Panc1 (cell line): Measurements from ENCODE around the gene AP1G2. TPM values are rescaled to one million over a fixed set of nuclear protein-coding genes. Genes with fewer than 3 reads are reported as not detected.

Experiments used
- ATAC-seq: fragments of 200-7000 bp; cut with Tn5 transposase; 2 replicates; pipeline ENCODE4 v1.9.1; 2020; ENCODE audit warnings: mild to moderate bottlenecking, moderate library complexity
- BruUV-seq: library from RNA; stranded (reverse); fragments of 400-500 nt; replicated peaks from 2 replicates; lab custom pipeline; 2021; lab: Mats Ljungman, UMichigan
- CTCF ChIA-PET: fragments of 300-600 bp; sonication (Branson Sonifier 250); formaldehyde crosslinking; loops from one replicate; lab custom pipeline; 2022; ENCODE audit warnings: antibody characterized with exemption; lab: Charles Lee
- POLR2A ChIA-PET: fragments of 300-600 bp; sonication (Branson Sonifier 250); formaldehyde crosslinking; loops from one replicate; lab custom pipeline; 2022; ENCODE audit warnings: antibody characterized with exemption; lab: Charles Lee
- DNase-seq: peaks from one replicate; pipeline ENCODE4 v3.0.0-alpha.2; 2010; ENCODE audit warnings: low read depth, low spot score
- H3K27ac ChIP-seq: 2 replicates; pipeline ENCODE4 v1.5.1; 2011; ENCODE audit warnings: mild to moderate bottlenecking, low read length, inconsistent platforms
- H3K27me3 ChIP-seq: fragments of 200-500 bp; sonication (Bioruptor generic); 2 replicates; pipeline ENCODE4 v1.6.0; 2014; ENCODE audit warnings: low read length, inconsistent platforms; ENCODE audit not compliant: control insufficient read depth, insufficient read depth
- H3K36me3 ChIP-seq: fragments of 200-500 bp; sonication (Bioruptor generic); 2 replicates; pipeline ENCODE4 v1.5.1; 2014; ENCODE audit warnings: inconsistent platforms, mild to moderate bottlenecking, low read length, moderate library complexity; ENCODE audit not compliant: control insufficient read depth, insufficient read depth
- H3K4me1 ChIP-seq: 2 replicates; pipeline ENCODE4 v1.5.1; 2011; ENCODE audit warnings: inconsistent platforms, mild to moderate bottlenecking, low read length, moderate library complexity; ENCODE audit not compliant: control insufficient read depth, insufficient read depth
- H3K4me3 ChIP-seq, 2 experiments: 2 replicates each; pipeline ENCODE4 v1.5.1; 2011 to 2012; ENCODE audit warnings: low read depth in 2 of 2, low read length in 2 of 2, mild to moderate bottlenecking in 2 of 2, inconsistent platforms in 1 of 2, moderate library complexity in 1 of 2
- H3K9me3 ChIP-seq: fragments of 200-500 bp; sonication (Bioruptor generic); 2 replicates; pipeline ENCODE4 v1.5.1; 2014; ENCODE audit warnings: low read depth, mild to moderate bottlenecking, inconsistent platforms, low read length, moderate library complexity; ENCODE audit not compliant: control insufficient read depth, insufficient read depth
- POLR2AphosphoS5 ChIP-seq: IDR thresholded peaks from 2 replicates; pipeline ENCODE4 v1.6.1; 2012; ENCODE audit warnings: mild to moderate bottlenecking, low read depth, low read length, moderate library complexity
- SIN3A ChIP-seq: IDR thresholded peaks from 2 replicates; pipeline ENCODE4 v1.6.1; 2012; ENCODE audit warnings: low read depth, mild to moderate bottlenecking, low read length, moderate library complexity, borderline replicate concordance; ENCODE audit not compliant: insufficient read depth
- TCF7L2 ChIP-seq: IDR thresholded peaks from 2 replicates; pipeline ENCODE4 v1.6.1; 2011; ENCODE audit warnings: mild to moderate bottlenecking, low read depth, low read length, inconsistent platforms
- in situ Hi-C: cut with HindIII; loops from 2 replicates; pipeline ENCODE4 v1.10.0; 2016; ENCODE audit warnings: low sequenced_read_pairs, low pct_unique_long_range_greater_than_20kb
- intact Hi-C: fragments of 100-400 bp; cut with micrococcal nuclease; formaldehyde crosslinking; loops from one replicate; pipeline ENCODE4 v1.10.0; 2022; ENCODE audit not compliant: unreplicated experiment
- total RNA-seq: library from RNA; stranded (reverse); gene quantifications from one replicate; pipeline ENCODE4 v1.2.1, GENCODE V29; 2021; ENCODE audit not compliant: unreplicated experiment
- TF ChIP-seq, protein P1 (sequence below): fragments of 450-650 bp; IDR thresholded peaks from 2 replicates; pipeline ENCODE4 v1.5.1; 2017; ENCODE audit warnings: mild to moderate bottlenecking
- TF ChIP-seq, protein P2 (sequence below), 2 experiments: IDR thresholded peaks; 2 replicates each; pipeline ENCODE4 v1.6.1; 2011 to 2012; ENCODE audit warnings: low read depth in 2 of 2, control low read depth in 1 of 2, low read length in 1 of 2, mild to moderate bottlenecking in 1 of 2, moderate library complexity in 1 of 2; ENCODE audit not compliant: insufficient read depth in 1 of 2

The AP1G2 gene
- total RNA-seq, 1 experiment from 2014 or later, result 61.6 TPM

DNA sequence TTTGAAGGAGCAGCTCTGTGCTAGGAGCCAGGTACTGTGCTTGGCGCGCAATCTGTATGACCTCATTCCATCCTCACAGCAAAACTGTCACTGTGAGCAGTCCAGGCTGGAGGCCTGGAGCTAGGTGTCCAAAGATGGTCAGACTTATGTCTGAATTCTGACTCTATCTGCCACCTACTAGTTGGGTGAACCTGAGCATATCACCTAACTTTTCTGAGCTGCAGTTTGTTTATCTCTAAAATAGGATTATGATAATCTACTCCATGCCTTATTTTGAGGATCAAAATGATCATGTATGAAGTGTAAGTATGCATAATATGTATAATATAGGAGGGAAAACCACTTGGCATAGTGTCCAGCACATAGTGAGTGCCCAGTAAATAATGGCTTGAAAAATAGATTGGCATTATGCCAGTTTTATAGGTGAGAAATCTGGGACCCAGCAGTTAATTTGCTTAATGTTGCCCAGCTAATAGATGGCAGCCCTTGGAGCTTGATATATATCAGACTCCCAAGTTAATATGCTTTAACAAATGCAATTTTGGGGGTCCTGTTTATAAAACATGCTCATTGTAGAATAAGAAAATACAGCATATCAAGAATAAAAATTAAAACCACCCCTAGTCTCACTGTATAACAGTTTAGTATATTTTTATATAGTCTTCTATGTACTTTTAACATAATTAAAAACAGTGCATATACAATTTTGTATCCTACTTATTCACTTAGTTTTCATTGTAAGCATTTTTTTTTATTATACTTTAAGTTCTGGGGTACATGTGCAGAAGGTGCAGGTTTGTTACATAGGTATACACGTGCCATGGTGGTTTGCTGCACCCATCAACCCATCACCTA, 15.5 kb upstream of the AP1G2 start:
- no peak overlapping the region for H3K4me3 ChIP-seq
- no peaks in the 10 kb centered on the region for H3K4me1 ChIP-seq
- in situ Hi-C loops (no loop called here), intact Hi-C loops (no loop called here)
- no peak for TF ChIP-seq POLR2AphosphoS5
- H3K27ac ChIP-seq, result no peak overlapping the region
- DNase-seq (no peak), ATAC-seq (no peak)
- no peaks in the 10 kb centered on the region for H3K36me3 ChIP-seq
- BruUV-seq, result no TSS peak
- POLR2A ChIA-PET, result no interaction called here
- no peaks in the 10 kb centered on the region for H3K27me3 ChIP-seq
- H3K9me3 ChIP-seq, result no peaks in the 10 kb centered on the region
- CTCF ChIA-PET, result no interaction called here

DNA sequence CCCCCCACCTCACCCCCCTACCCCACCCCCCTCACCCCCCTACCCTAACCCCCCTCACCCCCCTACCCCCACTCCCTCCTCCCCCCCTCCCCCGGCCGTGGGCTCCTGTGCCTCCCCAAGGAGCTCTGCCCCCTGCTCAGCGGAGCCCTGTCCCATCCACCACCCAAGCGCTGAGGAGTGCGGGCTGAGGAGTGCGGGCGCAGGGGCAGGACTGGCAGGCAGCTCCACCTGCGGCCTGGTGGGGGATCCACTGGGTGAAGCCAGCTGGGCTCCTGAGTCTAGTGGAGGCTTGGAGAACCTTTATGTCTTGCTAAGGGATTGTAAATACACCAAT, 13.3 kb upstream of the AP1G2 start:
- Histone ChIP-seq H3K4me1 (no peaks in the 10 kb centered on the region), H3K9me3 (no peaks in the 10 kb centered on the region), H3K4me3 (no peak overlapping the region), H3K36me3 (no peaks in the 10 kb centered on the region), H3K27ac (no peak overlapping the region), H3K27me3 (no peaks in the 10 kb centered on the region)
- intact Hi-C loops (no loop called here), in situ Hi-C loops (no loop called here)
- DNase-seq (no peak), ATAC-seq (no peak)
- TF ChIP-seq TCF7L2, result no peak
- ChIA-PET CTCF (no interaction called here), POLR2A (no interaction called here)
- BruUV-seq, result no TSS peak

DNA sequence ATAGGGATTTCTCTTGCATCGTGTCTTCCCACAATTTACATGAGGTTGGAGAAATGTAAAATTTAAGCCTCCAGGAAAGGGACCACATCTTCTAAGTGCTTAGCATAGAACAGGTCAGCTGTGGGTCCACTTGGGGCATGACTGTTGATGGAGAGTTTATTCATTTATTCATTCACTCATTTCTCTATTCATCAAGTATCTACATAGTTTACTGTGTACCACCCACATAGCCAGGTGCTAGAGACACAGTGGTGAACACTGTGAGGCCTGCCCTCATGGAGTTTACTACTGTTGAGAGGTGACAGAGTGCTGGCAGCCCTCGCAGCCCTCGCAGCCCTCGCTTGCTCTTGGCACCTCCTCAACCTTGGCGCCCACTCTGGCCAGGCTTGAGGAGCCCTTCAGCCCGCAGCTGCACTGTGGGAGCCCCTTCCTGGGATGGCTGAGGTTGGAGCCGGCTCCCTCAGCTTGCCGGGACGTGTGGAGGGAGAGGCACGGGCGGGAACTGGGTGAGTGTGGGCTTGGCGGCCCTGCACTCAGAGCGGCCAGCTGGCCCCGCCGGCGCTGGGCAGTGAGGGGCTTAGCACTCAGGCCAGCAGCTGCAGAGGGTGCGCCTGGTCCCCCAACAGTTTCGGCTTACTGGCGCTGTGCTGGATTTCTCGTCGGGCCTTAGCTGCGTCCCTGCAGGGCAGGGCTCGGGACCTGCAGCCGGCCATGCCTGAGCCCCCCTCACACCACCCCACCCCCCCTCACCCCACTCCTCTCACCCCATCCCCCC, 12.7 kb upstream of the AP1G2 start:
- no peaks in the 10 kb centered on the region for H3K9me3 ChIP-seq
- H3K4me3 ChIP-seq, result no peak overlapping the region
- in situ Hi-C loops (no loop called here), intact Hi-C loops (no loop called here)
- no peaks in the 10 kb centered on the region for H3K4me1 ChIP-seq
- no peaks in the 10 kb centered on the region for H3K27me3 ChIP-seq
- TF ChIP-seq POLR2AphosphoS5, result no peak
- TF ChIP-seq, protein P1, sequence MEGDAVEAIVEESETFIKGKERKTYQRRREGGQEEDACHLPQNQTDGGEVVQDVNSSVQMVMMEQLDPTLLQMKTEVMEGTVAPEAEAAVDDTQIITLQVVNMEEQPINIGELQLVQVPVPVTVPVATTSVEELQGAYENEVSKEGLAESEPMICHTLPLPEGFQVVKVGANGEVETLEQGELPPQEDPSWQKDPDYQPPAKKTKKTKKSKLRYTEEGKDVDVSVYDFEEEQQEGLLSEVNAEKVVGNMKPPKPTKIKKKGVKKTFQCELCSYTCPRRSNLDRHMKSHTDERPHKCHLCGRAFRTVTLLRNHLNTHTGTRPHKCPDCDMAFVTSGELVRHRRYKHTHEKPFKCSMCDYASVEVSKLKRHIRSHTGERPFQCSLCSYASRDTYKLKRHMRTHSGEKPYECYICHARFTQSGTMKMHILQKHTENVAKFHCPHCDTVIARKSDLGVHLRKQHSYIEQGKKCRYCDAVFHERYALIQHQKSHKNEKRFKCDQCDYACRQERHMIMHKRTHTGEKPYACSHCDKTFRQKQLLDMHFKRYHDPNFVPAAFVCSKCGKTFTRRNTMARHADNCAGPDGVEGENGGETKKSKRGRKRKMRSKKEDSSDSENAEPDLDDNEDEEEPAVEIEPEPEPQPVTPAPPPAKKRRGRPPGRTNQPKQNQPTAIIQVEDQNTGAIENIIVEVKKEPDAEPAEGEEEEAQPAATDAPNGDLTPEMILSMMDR, result no peak
- TF ChIP-seq, protein P2, sequence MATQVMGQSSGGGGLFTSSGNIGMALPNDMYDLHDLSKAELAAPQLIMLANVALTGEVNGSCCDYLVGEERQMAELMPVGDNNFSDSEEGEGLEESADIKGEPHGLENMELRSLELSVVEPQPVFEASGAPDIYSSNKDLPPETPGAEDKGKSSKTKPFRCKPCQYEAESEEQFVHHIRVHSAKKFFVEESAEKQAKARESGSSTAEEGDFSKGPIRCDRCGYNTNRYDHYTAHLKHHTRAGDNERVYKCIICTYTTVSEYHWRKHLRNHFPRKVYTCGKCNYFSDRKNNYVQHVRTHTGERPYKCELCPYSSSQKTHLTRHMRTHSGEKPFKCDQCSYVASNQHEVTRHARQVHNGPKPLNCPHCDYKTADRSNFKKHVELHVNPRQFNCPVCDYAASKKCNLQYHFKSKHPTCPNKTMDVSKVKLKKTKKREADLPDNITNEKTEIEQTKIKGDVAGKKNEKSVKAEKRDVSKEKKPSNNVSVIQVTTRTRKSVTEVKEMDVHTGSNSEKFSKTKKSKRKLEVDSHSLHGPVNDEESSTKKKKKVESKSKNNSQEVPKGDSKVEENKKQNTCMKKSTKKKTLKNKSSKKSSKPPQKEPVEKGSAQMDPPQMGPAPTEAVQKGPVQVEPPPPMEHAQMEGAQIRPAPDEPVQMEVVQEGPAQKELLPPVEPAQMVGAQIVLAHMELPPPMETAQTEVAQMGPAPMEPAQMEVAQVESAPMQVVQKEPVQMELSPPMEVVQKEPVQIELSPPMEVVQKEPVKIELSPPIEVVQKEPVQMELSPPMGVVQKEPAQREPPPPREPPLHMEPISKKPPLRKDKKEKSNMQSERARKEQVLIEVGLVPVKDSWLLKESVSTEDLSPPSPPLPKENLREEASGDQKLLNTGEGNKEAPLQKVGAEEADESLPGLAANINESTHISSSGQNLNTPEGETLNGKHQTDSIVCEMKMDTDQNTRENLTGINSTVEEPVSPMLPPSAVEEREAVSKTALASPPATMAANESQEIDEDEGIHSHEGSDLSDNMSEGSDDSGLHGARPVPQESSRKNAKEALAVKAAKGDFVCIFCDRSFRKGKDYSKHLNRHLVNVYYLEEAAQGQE (IDR thresholded peaks at IDR 0.05; ENCODE audit: insufficient read depth in 1 of 2, low read depth in 2 of 2, low read length in 1 of 2), result no peak
- TF ChIP-seq SIN3A, result no peak
- no peak for TF ChIP-seq TCF7L2
- no TSS peak for BruUV-seq
- ATAC-seq, result no peak
- POLR2A ChIA-PET, result no interaction called here
- H3K36me3 ChIP-seq, result no peaks in the 10 kb centered on the region
- H3K27ac ChIP-seq, result no peak overlapping the region
- no peak for DNase-seq
- CTCF ChIA-PET, result no interaction called here
